Loucy (cell line): ENCODE measurements around the gene ACE2.

Source experiments
- H2AFZ ChIP-seq: fragments of 200-600 bp; sonication (generic); 2 replicates; pipeline ENCODE4 v1.6.0; 2016; ENCODE audit warnings: antibody characterized with exemption, mild to moderate bottlenecking, low read length, moderate library complexity
- H3F3A ChIP-seq: fragments of 200-600 bp; 2 replicates; pipeline ENCODE4 v1.6.0; 2016; ENCODE audit warnings: antibody characterized with exemption, low read depth, mild to moderate bottlenecking
- H3K27me3 ChIP-seq: fragments of 200-600 bp; sonication (generic); 2 replicates; pipeline ENCODE4 v1.6.1; 2014; ENCODE audit warnings: low read length, mild to moderate bottlenecking; ENCODE audit not compliant: insufficient read depth, poor library complexity, severe bottlenecking
- H3K36me3 ChIP-seq: fragments of 200-600 bp; sonication (generic); 2 replicates; pipeline ENCODE4 v1.6.1; 2016; ENCODE audit warnings: low read length; ENCODE audit not compliant: insufficient read depth
- H3K4me1 ChIP-seq: fragments of 200-600 bp; sonication (generic); 2 replicates; pipeline ENCODE4 v1.5.1; 2014; ENCODE audit warnings: low read length, mild to moderate bottlenecking; ENCODE audit not compliant: insufficient read depth, poor library complexity, severe bottlenecking
- H3K4me2 ChIP-seq: fragments of 200-600 bp; sonication (generic); 2 replicates; pipeline ENCODE4 v1.6.0; 2014; ENCODE audit warnings: antibody characterized with exemption, low read length, low read depth, mild to moderate bottlenecking; ENCODE audit not compliant: poor library complexity, severe bottlenecking
- H3K4me3 ChIP-seq: fragments of 200-600 bp; sonication (generic); 2 replicates; pipeline ENCODE4 v1.5.1; 2014; ENCODE audit warnings: low read length, mild to moderate bottlenecking, mixed read lengths; ENCODE audit not compliant: poor library complexity, severe bottlenecking
- H3K79me2 ChIP-seq: fragments of 200-600 bp; sonication (generic); 2 replicates; pipeline ENCODE4 v1.6.1; 2014; ENCODE audit warnings: low read length; ENCODE audit not compliant: insufficient read depth
- H3K9ac ChIP-seq: fragments of 200-600 bp; sonication (generic); 2 replicates; pipeline ENCODE4 v1.6.0; 2014; ENCODE audit warnings: mild to moderate bottlenecking, low read depth, low read length, moderate library complexity; ENCODE audit not compliant: poor library complexity, severe bottlenecking
- H3K9me2 ChIP-seq: fragments of 200-600 bp; sonication (generic); replicated peaks from 2 replicates; pipeline ENCODE4 v1.6.1; 2016; ENCODE audit warnings: low read depth, low read length, mixed read lengths
- H3K9me3 ChIP-seq: fragments of 200-600 bp; sonication (generic); 2 replicates; pipeline ENCODE4 v1.6.1; 2014; ENCODE audit warnings: mild to moderate bottlenecking, antibody characterized with exemption, low read length, low read depth; ENCODE audit not compliant: insufficient read depth
- H4K20me1 ChIP-seq: fragments of 200-600 bp; sonication (generic); 2 replicates; pipeline ENCODE4 v1.6.0; 2014; ENCODE audit warnings: antibody characterized with exemption, low read length, mild to moderate bottlenecking; ENCODE audit not compliant: insufficient read depth, poor library complexity, severe bottlenecking
- CTCF ChIP-seq: fragments of 200-600 bp; sonication (generic); conservative IDR thresholded peaks from 2 replicates; pipeline ENCODE4 v1.5.1; 2014; ENCODE audit warnings: mild to moderate bottlenecking, antibody characterized with exemption, low read length
- EZH2phosphoT487 ChIP-seq: fragments of 200-600 bp; IDR thresholded peaks from 2 replicates; pipeline ENCODE4 v1.6.1; 2018; ENCODE audit warnings: antibody characterized with exemption, mild to moderate bottlenecking, moderate library complexity, borderline replicate concordance

ACE2 gene

DNA sequence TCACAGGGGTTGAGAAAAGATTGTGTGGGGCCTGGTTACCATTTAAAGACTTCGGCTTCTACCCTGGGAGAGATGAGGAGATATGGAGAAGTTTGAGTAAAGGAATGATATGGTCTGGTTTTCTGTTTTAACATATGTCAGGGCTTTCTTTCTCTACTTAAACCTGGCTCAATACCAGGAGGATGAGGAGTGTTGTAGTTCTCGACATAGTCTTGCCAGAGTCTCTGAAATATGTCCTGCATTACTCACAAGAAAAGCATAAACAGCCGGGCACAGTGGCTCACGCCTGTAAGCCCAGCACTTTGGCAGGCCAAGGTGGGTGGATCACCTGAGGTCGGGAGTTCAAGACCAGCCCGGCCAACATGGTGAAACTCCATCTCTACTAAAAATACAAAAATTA, 16.4 kb upstream of the ACE2 start:
- H2AFZ ChIP-seq: no peak overlapping the region
- no peaks in the 10 kb centered on the region for H3F3A ChIP-seq
- H3K9me3 ChIP-seq: no peaks in the 10 kb centered on the region
- H3K27me3 ChIP-seq: no peaks in the 10 kb centered on the region
- no peaks in the 10 kb centered on the region for H4K20me1 ChIP-seq
- H3K36me3 ChIP-seq: no peaks in the 10 kb centered on the region
- H3K4me1 ChIP-seq: no peaks in the 10 kb centered on the region
- TF ChIP-seq EZH2phosphoT487: no peak
- no peak for TF ChIP-seq CTCF
- H3K4me2 ChIP-seq: no peak overlapping the region
- no peaks in the 10 kb centered on the region for H3K9me2 ChIP-seq
- no peak overlapping the region for H3K4me3 ChIP-seq
- no peak overlapping the region for H3K9ac ChIP-seq
- no peaks in the 10 kb centered on the region for H3K79me2 ChIP-seq

DNA sequence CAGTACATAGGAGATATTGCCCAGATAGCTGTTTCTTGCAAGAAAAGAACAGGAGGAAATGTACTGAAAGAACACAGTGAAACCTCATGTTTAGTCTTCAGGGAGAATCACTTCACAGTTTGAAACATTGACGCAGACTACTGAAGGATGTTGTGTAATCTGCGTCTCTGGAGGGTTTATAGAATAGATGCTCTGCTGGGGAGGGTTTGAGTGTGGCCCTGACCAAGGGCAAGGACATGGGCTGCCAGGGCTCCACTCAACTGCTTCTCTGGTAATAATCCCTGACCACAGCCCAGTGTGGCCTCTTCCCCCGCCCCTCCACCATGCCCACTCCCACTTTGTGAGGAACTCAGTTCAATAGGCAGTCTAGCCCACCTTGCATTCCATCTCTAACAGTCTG, 15.8 kb upstream of the ACE2 start:
- no peaks in the 10 kb centered on the region for H3K9me3 ChIP-seq
- H3K79me2 ChIP-seq: no peaks in the 10 kb centered on the region
- no peaks in the 10 kb centered on the region for H3F3A ChIP-seq
- no peak for TF ChIP-seq CTCF
- TF ChIP-seq EZH2phosphoT487: no peak
- H3K9me2 ChIP-seq: no peaks in the 10 kb centered on the region
- no peak overlapping the region for H3K4me2 ChIP-seq
- H3K9ac ChIP-seq: no peak overlapping the region
- H3K4me1 ChIP-seq: no peaks in the 10 kb centered on the region
- no peak overlapping the region for H2AFZ ChIP-seq
- H4K20me1 ChIP-seq: no peaks in the 10 kb centered on the region
- H3K27me3 ChIP-seq: no peaks in the 10 kb centered on the region
- no peak overlapping the region for H3K4me3 ChIP-seq
- no peaks in the 10 kb centered on the region for H3K36me3 ChIP-seq

DNA sequence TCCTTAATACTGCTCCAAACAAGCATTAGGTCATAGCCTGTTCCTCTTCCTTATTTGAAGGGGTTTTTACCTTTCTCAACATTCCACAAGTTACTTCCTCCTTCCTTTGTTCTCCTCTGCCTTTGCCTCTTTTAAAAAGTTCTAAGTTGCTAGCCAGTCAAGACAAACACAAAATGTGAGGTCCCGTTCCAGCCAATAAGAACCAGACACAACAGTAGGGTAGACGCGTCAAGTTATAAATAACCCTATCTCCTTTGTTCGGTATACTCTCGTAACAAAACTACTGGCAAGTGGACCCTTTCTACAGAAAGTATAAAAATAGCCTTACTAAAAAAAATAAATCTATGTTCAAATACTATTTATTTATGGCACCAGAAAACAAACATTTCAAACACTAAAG, 6.3 kb upstream of the ACE2 start:
- H3K36me3 ChIP-seq: no peaks in the 10 kb centered on the region
- H3K79me2 ChIP-seq: no peaks in the 10 kb centered on the region
- H3F3A ChIP-seq: no peaks in the 10 kb centered on the region
- no peak for TF ChIP-seq CTCF
- no peak for TF ChIP-seq EZH2phosphoT487
- no peaks in the 10 kb centered on the region for H3K9me2 ChIP-seq
- no peaks in the 10 kb centered on the region for H3K27me3 ChIP-seq
- H3K9me3 ChIP-seq: no peaks in the 10 kb centered on the region
- no peak overlapping the region for H3K4me2 ChIP-seq
- no peak overlapping the region for H3K9ac ChIP-seq
- H2AFZ ChIP-seq: no peak overlapping the region
- no peaks in the 10 kb centered on the region for H4K20me1 ChIP-seq
- no peaks in the 10 kb centered on the region for H3K4me1 ChIP-seq
- no peak overlapping the region for H3K4me3 ChIP-seq
